Prostate gland (tissue), 2 donors: ENCODE results near the gene ANKRD22. TPM values are rescaled to one million over a fixed set of nuclear protein-coding genes. Genes with fewer than 3 reads are reported as not detected.

Source experiments
- DNase-seq: peaks from one replicate; pipeline ENCODE4 v3.0.0-alpha.2; 2019; ENCODE audit warnings: low spot score
- H3K27ac ChIP-seq, 2 donors: fragments of 200-600 bp; sonication (generic); 2 replicates each; pipeline ENCODE4 v1.5.1; 2017 to 2019
- H3K27me3 ChIP-seq: fragments of 200-600 bp; sonication (generic); replicated peaks from 2 replicates; pipeline ENCODE4 v1.5.1; 2019; ENCODE audit not compliant: insufficient read depth
- H3K36me3 ChIP-seq, 2 donors: fragments of 200-600 bp; sonication (generic); 1 replicate in 1 of 2; 2 replicates in 1 of 2; pipeline versions ENCODE4 v1.5.1 to v1.8.1; 2017 to 2019
- H3K4me1 ChIP-seq: fragments of 200-600 bp; sonication (generic); replicated peaks from 2 replicates; pipeline ENCODE4 v1.5.1; 2019
- H3K4me3 ChIP-seq, 2 donors: fragments of 200-600 bp; sonication (generic); 2 replicates each; pipeline ENCODE4 v1.5.1; 2017 to 2019
- H3K9me3 ChIP-seq: fragments of 200-600 bp; sonication (generic); 2 replicates; pipeline ENCODE4 v1.5.1; 2017
- CTCF ChIP-seq, 4 experiments: fragments of 200-600 bp in 2 of 4; fragments of 450-650 bp in 2 of 4; sonication (generic) in 2 of 4; IDR thresholded peaks; 1 replicate in 3 of 4; 2 replicates in 1 of 4; pipeline ENCODE4 v1.5.1; 2016 to 2019; ENCODE audit warnings: antibody characterized with exemption in 4 of 4, mild to moderate bottlenecking in 2 of 4, moderate library complexity in 2 of 4
- POLR2A ChIP-seq: fragments of 450-650 bp; IDR thresholded peaks from one replicate; pipeline ENCODE4 v1.6.1; 2016; ENCODE audit warnings: antibody characterized with exemption, mild to moderate bottlenecking
- POLR2AphosphoS5 ChIP-seq: sonication (generic); formaldehyde crosslinking; IDR thresholded peaks from one replicate; pipeline ENCODE4 v1.6.1; 2017; ENCODE audit warnings: antibody characterized with exemption
- WGBS: methylation state at CpG from one replicate; pipeline ENCODE4 v1.1.5; 2018; 5-methylcytosine and 5-hydroxymethylcytosine counted together
- intact Hi-C: fragments of 100-400 bp; cut with DNase I; formaldehyde crosslinking; loops from one replicate; pipeline ENCODE4 v1.14.2; 2022
- total RNA-seq, 2 donors: library from RNA; depleted of rRNA; stranded (reverse); fragments of >200 nt; gene quantifications; one replicate each; pipeline ENCODE4 v1.1.0, GENCODE V29; 2016

ANKRD22 gene
- 1 to 10 TPM; 2.8 to 3.1 TPM for total RNA-seq

- no peaks in the 10 kb centered on the region for H3K9me3 ChIP-seq
- H3K36me3 ChIP-seq: no peaks in the 10 kb centered on the region
- TF ChIP-seq POLR2A: no peak
- TF ChIP-seq POLR2AphosphoS5: peak; percentile 96
- H3K4me1 ChIP-seq: peaks cover 2% of the 10 kb centered on the region
- DNase-seq: peak; percentile 93
- H3K27ac ChIP-seq: peak within 1 kb of the TSS; percentile 35 to 49
- intact Hi-C loops: no loop called here
- no peak within 1 kb of the TSS for H3K4me3 ChIP-seq
- WGBS: 43% methylated on average over 5 of the region's 5 CpGs
- no peaks in the 10 kb centered on the region for H3K27me3 ChIP-seq
Measured at GRCh38 chr10:88851706-88852105, at the start of gene ANKRD22. Gene ANKRD22, minus strand, starts transcription at chr10:88851844. Its CDS starts 237 bp downstream, at chr10:88851607.

GRCh38 chr10:88899886-88900285, 48.2 kb upstream of the ANKRD22 start:
- Histone ChIP-seq H3K36me3 (no peaks in the 10 kb centered on the region), H3K4me1 (no peaks in the 10 kb centered on the region), H3K27me3 (no peaks in the 10 kb centered on the region), H3K27ac (no peak overlapping the region), H3K9me3 (no peaks in the 10 kb centered on the region), H3K4me3 (no peak overlapping the region)
- TF ChIP-seq POLR2AphosphoS5: no peak
- TF ChIP-seq POLR2A: no peak
- TF ChIP-seq CTCF (IDR thresholded peaks at IDR 0.05): no peak
- 59% methylated on average over 2 of the region's 2 CpGs for WGBS
- intact Hi-C loops: no loop called here
- no peak for DNase-seq

- H3K27me3 ChIP-seq: no peaks in the 10 kb centered on the region
- H3K4me1 ChIP-seq: no peaks in the 10 kb centered on the region
- intact Hi-C loops: no loop called here
- DNase-seq: no peak
- no peaks in the 10 kb centered on the region for H3K9me3 ChIP-seq
- H3K4me3 ChIP-seq: no peak overlapping the region
- TF ChIP-seq POLR2AphosphoS5 (no peak), CTCF (IDR thresholded peaks at IDR 0.05) (no peak), POLR2A (no peak)
- WGBS: 98% methylated on average over 3 of the region's 3 CpGs
- H3K27ac ChIP-seq: no peak overlapping the region
- no peaks in the 10 kb centered on the region for H3K36me3 ChIP-seq
Measured at GRCh38 chr10:88898727-88899126, 47.1 kb upstream of the ANKRD22 start.

GRCh38 chr10:88896994-88897853, 45.6 kb upstream of the ANKRD22 start:
- TF ChIP-seq CTCF (IDR thresholded peaks at IDR 0.05) (no peak), POLR2A (no peak), POLR2AphosphoS5 (no peak)
- intact Hi-C loops: no loop called here
- DNase-seq: no peak
- no peaks in the 10 kb centered on the region for H3K27me3 ChIP-seq
- H3K4me3 ChIP-seq: no peak overlapping the region
- no peaks in the 10 kb centered on the region for H3K9me3 ChIP-seq
- no peaks in the 10 kb centered on the region for H3K4me1 ChIP-seq
- H3K27ac ChIP-seq: no peak overlapping the region
- no peaks in the 10 kb centered on the region for H3K36me3 ChIP-seq
- WGBS: 70% methylated on average over 8 of the region's 8 CpGs

GRCh38 chr10:88896372-88896993, 44.8 kb upstream of the ANKRD22 start:
- H3K4me1 ChIP-seq: no peaks in the 10 kb centered on the region
- H3K9me3 ChIP-seq: no peaks in the 10 kb centered on the region
- WGBS: 95% methylated on average over 4 of the region's 4 CpGs
- no peaks in the 10 kb centered on the region for H3K27me3 ChIP-seq
- intact Hi-C loops: no loop called here
- H3K4me3 ChIP-seq: no peak overlapping the region
- no peaks in the 10 kb centered on the region for H3K36me3 ChIP-seq
- H3K27ac ChIP-seq: no peak overlapping the region
- TF ChIP-seq POLR2A: no peak
- TF ChIP-seq POLR2AphosphoS5: no peak
- no peak for TF ChIP-seq CTCF (IDR thresholded peaks at IDR 0.05)
- DNase-seq: no peak
